Panc1 (cell line): ENCODE measurements around the gene HTT-AS. TPM values are rescaled to one million over a fixed set of nuclear protein-coding genes. Genes with fewer than 3 reads are reported as not detected.

Source experiments
- ATAC-seq: fragments of 200-7000 bp; cut with Tn5 transposase; 2 replicates; pipeline ENCODE4 v1.9.1; 2020; ENCODE audit warnings: mild to moderate bottlenecking, moderate library complexity
- BruUV-seq: library from RNA; stranded (reverse); fragments of 400-500 nt; replicated peaks from 2 replicates; lab custom pipeline; 2021; lab: Mats Ljungman, UMichigan
- CTCF ChIA-PET: fragments of 300-600 bp; sonication (Branson Sonifier 250); formaldehyde crosslinking; loops from one replicate; lab custom pipeline; 2022; ENCODE audit warnings: antibody characterized with exemption; lab: Charles Lee
- POLR2A ChIA-PET: fragments of 300-600 bp; sonication (Branson Sonifier 250); formaldehyde crosslinking; loops from one replicate; lab custom pipeline; 2022; ENCODE audit warnings: antibody characterized with exemption; lab: Charles Lee
- DNase-seq: peaks from one replicate; pipeline ENCODE4 v3.0.0-alpha.2; 2010; ENCODE audit warnings: low read depth, low spot score
- H3K27ac ChIP-seq: 2 replicates; pipeline ENCODE4 v1.5.1; 2011; ENCODE audit warnings: mild to moderate bottlenecking, low read length, inconsistent platforms
- H3K27me3 ChIP-seq: fragments of 200-500 bp; sonication (Bioruptor generic); 2 replicates; pipeline ENCODE4 v1.6.0; 2014; ENCODE audit warnings: low read length, inconsistent platforms; ENCODE audit not compliant: control insufficient read depth, insufficient read depth
- H3K36me3 ChIP-seq: fragments of 200-500 bp; sonication (Bioruptor generic); 2 replicates; pipeline ENCODE4 v1.5.1; 2014; ENCODE audit warnings: inconsistent platforms, mild to moderate bottlenecking, low read length, moderate library complexity; ENCODE audit not compliant: control insufficient read depth, insufficient read depth
- H3K4me1 ChIP-seq: 2 replicates; pipeline ENCODE4 v1.5.1; 2011; ENCODE audit warnings: inconsistent platforms, mild to moderate bottlenecking, low read length, moderate library complexity; ENCODE audit not compliant: control insufficient read depth, insufficient read depth
- H3K4me3 ChIP-seq, 2 experiments: 2 replicates each; pipeline ENCODE4 v1.5.1; 2011 to 2012; ENCODE audit warnings: low read depth in 2 of 2, low read length in 2 of 2, mild to moderate bottlenecking in 2 of 2, inconsistent platforms in 1 of 2, moderate library complexity in 1 of 2
- H3K9me3 ChIP-seq: fragments of 200-500 bp; sonication (Bioruptor generic); 2 replicates; pipeline ENCODE4 v1.5.1; 2014; ENCODE audit warnings: low read depth, mild to moderate bottlenecking, inconsistent platforms, low read length, moderate library complexity; ENCODE audit not compliant: control insufficient read depth, insufficient read depth
- CTCF ChIP-seq: fragments of 450-650 bp; IDR thresholded peaks from 2 replicates; pipeline ENCODE4 v1.5.1; 2017; ENCODE audit warnings: mild to moderate bottlenecking
- POLR2AphosphoS5 ChIP-seq: IDR thresholded peaks from 2 replicates; pipeline ENCODE4 v1.6.1; 2012; ENCODE audit warnings: mild to moderate bottlenecking, low read depth, low read length, moderate library complexity
- REST ChIP-seq, 2 experiments: IDR thresholded peaks; 2 replicates each; pipeline ENCODE4 v1.6.1; 2011 to 2012; ENCODE audit warnings: low read depth in 2 of 2, control low read depth in 1 of 2, low read length in 1 of 2, mild to moderate bottlenecking in 1 of 2, moderate library complexity in 1 of 2; ENCODE audit not compliant: insufficient read depth in 1 of 2
- SIN3A ChIP-seq: IDR thresholded peaks from 2 replicates; pipeline ENCODE4 v1.6.1; 2012; ENCODE audit warnings: low read depth, mild to moderate bottlenecking, low read length, moderate library complexity, borderline replicate concordance; ENCODE audit not compliant: insufficient read depth
- TCF7L2 ChIP-seq: IDR thresholded peaks from 2 replicates; pipeline ENCODE4 v1.6.1; 2011; ENCODE audit warnings: mild to moderate bottlenecking, low read depth, low read length, inconsistent platforms
- in situ Hi-C: cut with HindIII; loops from 2 replicates; pipeline ENCODE4 v1.10.0; 2016; ENCODE audit warnings: low sequenced_read_pairs, low pct_unique_long_range_greater_than_20kb
- intact Hi-C: fragments of 100-400 bp; cut with micrococcal nuclease; formaldehyde crosslinking; loops from one replicate; pipeline ENCODE4 v1.10.0; 2022; ENCODE audit not compliant: unreplicated experiment
- total RNA-seq: library from RNA; stranded (reverse); gene quantifications from one replicate; pipeline ENCODE4 v1.2.1, GENCODE V29; 2021; ENCODE audit not compliant: unreplicated experiment

The HTT-AS gene
- total RNA-seq, 1 experiment from 2014 or later: not detected

- Histone ChIP-seq H3K27ac (no peak overlapping the region), H3K27me3 (no peaks in the 10 kb centered on the region), H3K4me1 (no peaks in the 10 kb centered on the region), H3K4me3 (no peak overlapping the region), H3K9me3 (no peaks in the 10 kb centered on the region), H3K36me3 (no peaks in the 10 kb centered on the region)
- intact Hi-C loops (no loop called here), in situ Hi-C loops (no loop called here)
- no TSS peak for BruUV-seq
- POLR2A ChIA-PET: no interaction called here
- TF ChIP-seq REST (IDR thresholded peaks at IDR 0.05; ENCODE audit: insufficient read depth in 1 of 2, low read depth in 2 of 2, low read length in 1 of 2) (no peak), TCF7L2 (no peak), POLR2AphosphoS5 (no peak), SIN3A (no peak), CTCF (no peak)
- DNase-seq: no peak
- CTCF ChIA-PET: interaction anchor here (0.6 kb wide), 1 partner anchor 82 kb away, joined by 3 read pairs; no protein-coding TSS in a partner anchor
- ATAC-seq: no peak
Measured at GRCh38 chr4:3046162-3046561, 28.2 kb downstream of the HTT-AS start.

- no TSS peak for BruUV-seq
- DNase-seq (no peak), ATAC-seq (peak; percentile 53; the same call in 1 of the 2 replicates)
- ChIA-PET CTCF (interaction anchor here (0.6 kb wide), 2 partner anchors 8 to 81 kb away, joined by 3 to 9 read pairs; no protein-coding TSS in a partner anchor), POLR2A (no interaction called here)
- Histone ChIP-seq H3K4me3 (no peak overlapping the region), H3K27ac (no peak overlapping the region), H3K36me3 (no peaks in the 10 kb centered on the region), H3K27me3 (no peaks in the 10 kb centered on the region), H3K4me1 (no peaks in the 10 kb centered on the region), H3K9me3 (no peaks in the 10 kb centered on the region)
- TF ChIP-seq SIN3A (no peak), POLR2AphosphoS5 (no peak)
- intact Hi-C loops (no loop called here), in situ Hi-C loops (no loop called here)
Measured at GRCh38 chr4:3044870-3045819, 29.2 kb downstream of the HTT-AS start.
